Measurements from ENCODE around the gene CHST10. TPM values are rescaled to one million over a fixed set of nuclear protein-coding genes. Genes with fewer than 3 reads are reported as not detected.

The CHST10 gene
- total RNA-seq, 1 experiment from 2014 or later, result not detected

GRCh38 chr2:100396483-100396882 lies 21.0 kb downstream of the CHST10 start:
- H2AFZ ChIP-seq, result no peak overlapping the region
- H3K4me3 ChIP-seq, result no peak overlapping the region
- H3F3A ChIP-seq (ENCODE audit: insufficient read depth, low read depth), result no peaks in the 10 kb centered on the region
- peaks cover 100% of the 10 kb centered on the region for H3K27me3 ChIP-seq (ENCODE audit: insufficient read depth, low read depth)
- no peaks in the 10 kb centered on the region for H3K4me1 ChIP-seq (replicated peaks; ENCODE audit: insufficient read depth)
- no peak overlapping the region for H3K4me2 ChIP-seq
- no peak for TF ChIP-seq CTCF (conservative IDR thresholded peaks at IDR 0.05)
- TF ChIP-seq EZH2 (IDR thresholded peaks at IDR 0.05; ENCODE audit: low read depth), result no peak
- ChIA-PET CTCF (no interaction called here), POLR2A (ENCODE audit: unreplicated experiment) (no interaction called here)
- H3K9me3 ChIP-seq (ENCODE audit: insufficient read depth, low read depth), result no peaks in the 10 kb centered on the region
- BruUV-seq (replicated peaks), result no TSS peak
- H3K36me3 ChIP-seq (ENCODE audit: low read depth), result no peaks in the 10 kb centered on the region
- no peak for DNase-seq
- intact Hi-C loops (cut with micrococcal nuclease; ENCODE audit: unreplicated experiment), result no loop called here
- no peaks in the 10 kb centered on the region for H3K79me2 ChIP-seq (ENCODE audit: low read depth)
- no peaks in the 10 kb centered on the region for H3K9me2 ChIP-seq (ENCODE audit: insufficient read depth)
- no peak overlapping the region for H3K27ac ChIP-seq
- no peaks in the 10 kb centered on the region for H4K20me1 ChIP-seq (ENCODE audit: insufficient read depth)

- H3K27ac ChIP-seq, result no peak overlapping the region
- H3K9me3 ChIP-seq (ENCODE audit: insufficient read depth, low read depth), result no peaks in the 10 kb centered on the region
- no peaks in the 10 kb centered on the region for H3F3A ChIP-seq (ENCODE audit: insufficient read depth, low read depth)
- intact Hi-C loops (cut with micrococcal nuclease; ENCODE audit: unreplicated experiment), result no loop called here
- no TSS peak for BruUV-seq (replicated peaks)
- no peaks in the 10 kb centered on the region for H3K36me3 ChIP-seq (ENCODE audit: low read depth)
- H4K20me1 ChIP-seq (ENCODE audit: insufficient read depth), result no peaks in the 10 kb centered on the region
- no peaks in the 10 kb centered on the region for H3K9me2 ChIP-seq (ENCODE audit: insufficient read depth)
- ChIA-PET POLR2A (ENCODE audit: unreplicated experiment) (interaction anchor here (0.6 kb wide), 1 partner anchor 104 kb away, joined by 14 read pairs; no protein-coding TSS in a partner anchor), CTCF (no interaction called here)
- H3K27me3 ChIP-seq (ENCODE audit: insufficient read depth, low read depth), result peaks cover 100% of the 10 kb centered on the region
- no peaks in the 10 kb centered on the region for H3K4me1 ChIP-seq (replicated peaks; ENCODE audit: insufficient read depth)
- no peak overlapping the region for H2AFZ ChIP-seq
- no peak for TF ChIP-seq CTCF (conservative IDR thresholded peaks at IDR 0.05)
- no peak for TF ChIP-seq EZH2 (IDR thresholded peaks at IDR 0.05; ENCODE audit: low read depth)
- no peak for DNase-seq
- no peak overlapping the region for H3K4me2 ChIP-seq
- no peak overlapping the region for H3K4me3 ChIP-seq
- no peaks in the 10 kb centered on the region for H3K79me2 ChIP-seq (ENCODE audit: low read depth)
Measured at GRCh38 chr2:100395532-100396350, 21.7 kb downstream of the CHST10 start.

GRCh38 chr2:100394111-100394641 lies 23.3 kb downstream of the CHST10 start:
- Histone ChIP-seq H3K27ac (no peak overlapping the region), H4K20me1 (ENCODE audit: insufficient read depth) (no peaks in the 10 kb centered on the region), H3K9me2 (ENCODE audit: insufficient read depth) (no peaks in the 10 kb centered on the region), H3K79me2 (ENCODE audit: low read depth) (no peaks in the 10 kb centered on the region), H3F3A (ENCODE audit: insufficient read depth, low read depth) (no peaks in the 10 kb centered on the region), H3K36me3 (ENCODE audit: low read depth) (no peaks in the 10 kb centered on the region), H2AFZ (no peak overlapping the region), H3K27me3 (ENCODE audit: insufficient read depth, low read depth) (peaks cover 99% of the 10 kb centered on the region), H3K4me1 (replicated peaks; ENCODE audit: insufficient read depth) (no peaks in the 10 kb centered on the region), H3K4me3 (no peak overlapping the region), H3K9me3 (ENCODE audit: insufficient read depth, low read depth) (no peaks in the 10 kb centered on the region), H3K4me2 (no peak overlapping the region)
- TF ChIP-seq EZH2 (IDR thresholded peaks at IDR 0.05; ENCODE audit: low read depth) (no peak), CTCF (conservative IDR thresholded peaks at IDR 0.05) (no peak)
- BruUV-seq (replicated peaks), result no TSS peak
- DNase-seq, result no peak
- ChIA-PET CTCF (no interaction called here), POLR2A (ENCODE audit: unreplicated experiment) (no interaction called here)
- intact Hi-C loops (cut with micrococcal nuclease; ENCODE audit: unreplicated experiment), result no loop called here
